GM12865 (cell line): ENCODE data around the gene TEF.
"Not testable (repeated sequence)": the region's sequence is repeated elsewhere in the genome, so short reads cannot be mapped to it uniquely, and the experiment has no call there.

Source experiments
- DNase-seq: peaks from one replicate; pipeline ENCODE4 v3.0.0; 2010; ENCODE audit warnings: low read depth
- H3K4me3 ChIP-seq: 2 replicates; pipeline ENCODE4 v1.5.1; 2011; ENCODE audit warnings: mild to moderate bottlenecking, low read depth, low read length, control low read depth
- TF ChIP-seq, protein P1 (sequence below): IDR thresholded peaks from 2 replicates; pipeline ENCODE4 v1.5.1; 2011; ENCODE audit warnings: low read length, control low read depth, low read depth, inconsistent platforms; ENCODE audit not compliant: insufficient read depth; ENCODE audit errors: missing control alignments

The TEF gene

GRCh38 chr22:41394012-41394356 is 12.2 kb downstream of the TEF start:
- H3K4me3 ChIP-seq = no peak overlapping the region
- DNase-seq = no peak
- TF ChIP-seq, protein P1, sequence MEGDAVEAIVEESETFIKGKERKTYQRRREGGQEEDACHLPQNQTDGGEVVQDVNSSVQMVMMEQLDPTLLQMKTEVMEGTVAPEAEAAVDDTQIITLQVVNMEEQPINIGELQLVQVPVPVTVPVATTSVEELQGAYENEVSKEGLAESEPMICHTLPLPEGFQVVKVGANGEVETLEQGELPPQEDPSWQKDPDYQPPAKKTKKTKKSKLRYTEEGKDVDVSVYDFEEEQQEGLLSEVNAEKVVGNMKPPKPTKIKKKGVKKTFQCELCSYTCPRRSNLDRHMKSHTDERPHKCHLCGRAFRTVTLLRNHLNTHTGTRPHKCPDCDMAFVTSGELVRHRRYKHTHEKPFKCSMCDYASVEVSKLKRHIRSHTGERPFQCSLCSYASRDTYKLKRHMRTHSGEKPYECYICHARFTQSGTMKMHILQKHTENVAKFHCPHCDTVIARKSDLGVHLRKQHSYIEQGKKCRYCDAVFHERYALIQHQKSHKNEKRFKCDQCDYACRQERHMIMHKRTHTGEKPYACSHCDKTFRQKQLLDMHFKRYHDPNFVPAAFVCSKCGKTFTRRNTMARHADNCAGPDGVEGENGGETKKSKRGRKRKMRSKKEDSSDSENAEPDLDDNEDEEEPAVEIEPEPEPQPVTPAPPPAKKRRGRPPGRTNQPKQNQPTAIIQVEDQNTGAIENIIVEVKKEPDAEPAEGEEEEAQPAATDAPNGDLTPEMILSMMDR = no peak

GRCh38 chr22:41395531-41396240 is 13.9 kb downstream of the TEF start:
- DNase-seq = no peak
- no peak overlapping the region for H3K4me3 ChIP-seq
- TF ChIP-seq, protein P1 = no peak

- no peak for DNase-seq
- no peak overlapping the region for H3K4me3 ChIP-seq
- TF ChIP-seq, protein P1 = no peak
Measured at GRCh38 chr22:41397143-41397811, 15.5 kb downstream of the TEF start.

DNA sequence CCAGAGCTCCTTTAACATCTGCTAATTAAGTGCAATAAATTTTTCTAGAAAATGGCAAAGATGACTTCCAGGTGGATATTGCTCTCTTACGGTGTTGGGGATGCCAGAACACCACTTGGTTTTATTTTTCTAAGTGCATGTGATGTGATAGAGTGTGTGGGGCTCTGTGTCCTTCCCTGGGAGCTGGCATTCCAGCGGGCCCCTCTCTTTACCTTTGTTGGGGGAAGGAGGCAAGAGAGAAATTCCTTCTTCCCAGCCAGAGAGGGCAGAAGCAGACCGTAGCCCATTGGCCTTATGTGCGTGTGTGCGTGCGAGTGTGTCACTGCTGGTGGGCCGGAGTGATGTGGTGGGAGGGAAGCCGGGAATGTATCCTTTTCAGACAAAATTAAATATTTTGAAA is 17.2 kb downstream of the TEF start:
- DNase-seq = no peak
- H3K4me3 ChIP-seq = no peak overlapping the region
- TF ChIP-seq, protein P1 = no peak

DNA sequence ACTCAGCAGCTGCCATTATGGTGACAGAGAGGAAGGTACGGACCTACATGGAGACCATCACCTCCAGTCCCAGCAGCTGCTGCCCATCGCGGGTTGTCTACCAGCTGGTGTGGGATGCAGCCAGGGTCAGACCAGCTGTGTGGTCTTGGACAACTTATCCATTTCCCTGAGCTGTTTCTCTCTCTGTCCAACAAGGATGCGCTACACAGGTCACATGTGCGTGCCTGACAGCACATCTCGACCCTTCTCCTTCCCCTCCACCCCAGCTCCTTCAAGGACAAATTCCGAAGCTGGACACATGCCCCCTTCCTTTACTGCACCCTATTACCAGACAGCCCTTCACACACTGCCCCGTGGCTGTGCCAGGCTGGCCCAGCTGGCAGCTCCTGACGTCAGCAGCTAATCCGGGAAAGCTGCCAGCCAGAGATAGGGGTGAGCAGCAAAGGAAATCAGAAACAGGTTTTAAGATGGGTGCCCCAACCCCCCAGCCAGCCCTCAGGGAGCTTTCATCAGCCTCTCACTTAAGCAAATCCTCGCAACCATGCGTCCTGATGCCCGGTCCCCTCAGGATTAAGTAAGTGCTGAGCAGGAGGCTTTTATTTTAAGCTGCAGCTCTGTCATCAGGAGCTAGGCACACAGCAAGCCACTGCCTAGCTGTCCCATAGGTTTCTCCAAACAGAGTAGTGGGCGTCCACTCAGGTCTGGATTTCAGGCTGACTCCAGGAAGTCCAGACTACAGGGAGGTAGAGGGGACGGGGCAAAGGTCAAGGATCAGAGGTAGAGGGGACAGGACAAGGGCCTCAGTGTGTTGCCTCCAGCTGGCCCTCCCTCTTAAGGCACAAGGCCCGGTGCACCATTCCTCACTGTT is 20.3 kb downstream of the TEF start:
- no peak overlapping the region for H3K4me3 ChIP-seq
- DNase-seq = no peak
- TF ChIP-seq, protein P1 = no peak

GRCh38 chr22:41402851-41403250 is 21.1 kb downstream of the TEF start:
- H3K4me3 ChIP-seq, DNase-seq: not testable (repeated sequence)
